Stimulated activated naive B cell treated with anti-CD40 and anti-IgM and Interleukin-4, amounts not matched to agents 10 μg/mL and 1 μg/mL and 100 μg/mL, for 72 hours (primary cell): ENCODE measurements around the gene AAMP.
A peak's percentile ranks its signal among the peaks of the same experiment; 100 is the strongest.
"Not testable (repeated sequence)": the region's sequence is repeated elsewhere in the genome, so short reads cannot be mapped to it uniquely, and the experiment has no call there.

Source experiments
- ATAC-seq, 2 donors: fragments of 150-1000 bp; cut with Tn5 transposase; replicated peaks; 2 replicates each; pipeline ENCODE4 v1.10.0; 2021; ENCODE audit warnings: moderate library complexity in 1 of 2
- DNase-seq: peaks from one replicate; pipeline ENCODE4 v3.0.0; 2021
- H3K27ac Mint-ChIP-seq: one replicate; pipeline ENCODE4 v1.8.0; 2022; ENCODE audit warnings: mild to moderate bottlenecking, mixed read lengths
- H3K27me3 Mint-ChIP-seq, 2 donors: one replicate each; pipeline ENCODE4 v1.8.0; 2022; ENCODE audit warnings: mixed read lengths in 2 of 2
- H3K36me3 Mint-ChIP-seq, 2 donors: one replicate each; pipeline ENCODE4 v1.8.0; 2022; ENCODE audit warnings: mixed read lengths in 2 of 2, mild to moderate bottlenecking in 1 of 2
- H3K4me1 Mint-ChIP-seq, 2 donors: one replicate each; pipeline ENCODE4 v1.8.0; 2022; ENCODE audit warnings: mixed read lengths in 2 of 2, mild to moderate bottlenecking in 1 of 2
- H3K4me3 Mint-ChIP-seq, 2 donors: one replicate each; pipeline ENCODE4 v1.8.0; 2022; ENCODE audit warnings: mild to moderate bottlenecking in 2 of 2, mixed read lengths in 2 of 2, moderate library complexity in 1 of 2
- H3K9me3 Mint-ChIP-seq, 2 donors: one replicate each; pipeline ENCODE4 v1.8.0; 2022; ENCODE audit warnings: mixed read lengths in 2 of 2, mild to moderate bottlenecking in 1 of 2

AAMP gene

GRCh38 chr2:218273214-218273907 lies 3.4 kb upstream of the AAMP start:
- peaks cover 40 to 68% of the 10 kb centered on the region in 2 donors for H3K4me1 Mint-ChIP-seq
- peak overlapping the region; percentile 86 for H3K27ac Mint-ChIP-seq
- H3K4me3 Mint-ChIP-seq, H3K9me3 Mint-ChIP-seq, DNase-seq, ATAC-seq, H3K27me3 Mint-ChIP-seq: not testable (repeated sequence)
- peaks cover 20 to 50% of the 10 kb centered on the region in 2 donors for H3K36me3 Mint-ChIP-seq

DNA sequence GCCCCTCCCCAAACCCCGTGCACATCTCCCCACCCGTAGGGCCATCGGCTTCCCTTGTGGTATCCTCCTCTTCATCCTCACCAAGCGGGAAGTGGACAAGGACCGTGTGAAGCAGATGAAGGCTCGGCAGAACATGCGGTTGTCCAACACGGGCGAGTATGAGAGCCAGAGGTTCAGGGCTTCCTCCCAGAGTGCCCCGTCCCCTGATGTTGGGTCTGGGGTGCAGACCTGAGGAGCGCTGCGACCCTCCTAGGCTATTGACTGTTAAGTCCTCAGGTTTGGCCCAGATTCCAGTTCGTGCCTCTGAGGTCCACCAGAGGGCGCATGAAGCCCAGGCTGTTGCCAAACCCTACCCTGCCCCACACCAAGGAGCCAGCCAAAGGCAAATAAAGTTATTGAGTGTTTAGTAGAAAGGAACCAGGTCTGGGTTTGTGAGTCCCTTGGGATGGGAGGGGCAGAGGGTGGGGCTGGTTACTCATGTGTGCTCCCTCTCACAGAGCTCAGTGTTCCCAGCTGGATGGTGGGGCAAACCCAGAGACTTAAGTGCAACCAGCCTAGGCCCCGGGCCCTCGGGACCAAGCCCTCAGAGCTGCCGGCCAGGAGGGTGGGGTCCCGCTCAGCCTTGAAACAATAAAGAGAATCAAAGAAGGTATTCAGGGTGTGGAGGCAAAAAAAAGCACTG lies 2.7 kb upstream of the AAMP start:
- H3K4me3 Mint-ChIP-seq: peak overlapping the region in 1 of 2 donors; percentile 32
- peaks cover 40 to 69% of the 10 kb centered on the region in 2 donors for H3K4me1 Mint-ChIP-seq
- H3K27ac Mint-ChIP-seq: peak overlapping the region; percentile 86

GRCh38 chr2:218271865-218272530 lies 2.1 kb upstream of the AAMP start:
- ATAC-seq (no peak), DNase-seq (no peak)
- peak overlapping the region; percentile 89 to 99 for H3K4me3 Mint-ChIP-seq
- H3K36me3 Mint-ChIP-seq: peaks cover 23 to 47% of the 10 kb centered on the region in 2 donors
- no peaks in the 10 kb centered on the region for H3K9me3 Mint-ChIP-seq
- H3K27me3 Mint-ChIP-seq: no peaks in the 10 kb centered on the region
- H3K4me1 Mint-ChIP-seq: peaks cover 45 to 70% of the 10 kb centered on the region in 2 donors
- H3K27ac Mint-ChIP-seq: peak overlapping the region; percentile 86

More for the DNA sequence above, 2.7 kb upstream of the AAMP start:
- DNase-seq: peak; percentile 77
- H3K9me3 Mint-ChIP-seq: no peaks in the 10 kb centered on the region
- peak; percentile 49 to 53 for ATAC-seq
- no peaks in the 10 kb centered on the region for H3K27me3 Mint-ChIP-seq
- H3K36me3 Mint-ChIP-seq: peaks cover 21 to 47% of the 10 kb centered on the region in 2 donors

DNA sequence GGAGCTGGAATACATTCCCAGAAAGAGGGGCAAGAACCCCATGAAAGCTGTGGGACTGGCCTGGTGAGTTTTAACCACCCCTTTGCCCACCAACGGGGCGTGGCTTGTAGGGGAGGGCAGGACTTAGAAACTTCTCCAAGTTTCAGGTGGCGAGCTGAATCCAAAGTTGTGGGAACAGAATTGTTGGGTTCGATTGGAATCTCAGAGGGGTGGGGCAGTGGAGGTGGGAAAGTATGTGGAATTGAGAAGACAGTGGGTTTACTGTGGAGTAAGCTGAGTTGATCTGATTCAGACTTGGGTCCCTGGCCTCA lies 1.5 kb upstream of the AAMP start:
- Mint-ChIP-seq H3K4me3 (peak overlapping the region; percentile 89 to 99), H3K27me3 (no peaks in the 10 kb centered on the region), H3K4me1 (peaks cover 48 to 69% of the 10 kb centered on the region in 2 donors), H3K9me3 (no peaks in the 10 kb centered on the region), H3K27ac (peak overlapping the region; percentile 42), H3K36me3 (peaks cover 23 to 46% of the 10 kb centered on the region in 2 donors)
- ATAC-seq (no peak), DNase-seq (no peak)

GRCh38 chr2:218270721-218271486 lies 967 bp upstream of the AAMP start:
- Mint-ChIP-seq H3K4me1 (peaks cover 48 to 69% of the 10 kb centered on the region in 2 donors), H3K27me3 (no peaks in the 10 kb centered on the region), H3K4me3 (peak overlapping the region; percentile 89 to 99), H3K36me3 (peaks cover 25 to 48% of the 10 kb centered on the region in 2 donors), H3K27ac (peak overlapping the region; percentile 98), H3K9me3 (no peaks in the 10 kb centered on the region)
- ATAC-seq (no peak), DNase-seq (no peak)

- Mint-ChIP-seq H3K4me3 (no peak overlapping the region), H3K27ac (no peak overlapping the region), H3K36me3 (peaks cover 40 to 53% of the 10 kb centered on the region in 2 donors), H3K27me3 (no peaks in the 10 kb centered on the region), H3K4me1 (peaks cover 44 to 70% of the 10 kb centered on the region in 2 donors), H3K9me3 (no peaks in the 10 kb centered on the region)
- no peak for ATAC-seq
- DNase-seq: no peak
Measured at GRCh38 chr2:218267259-218267658, 2.7 kb downstream of the AAMP start.

GRCh38 chr2:218266316-218266979 lies 3.5 kb downstream of the AAMP start:
- Mint-ChIP-seq H3K36me3 (peaks cover 40 to 48% of the 10 kb centered on the region in 2 donors), H3K27ac (no peak overlapping the region), H3K4me1 (peaks cover 41 to 70% of the 10 kb centered on the region in 2 donors), H3K27me3 (no peaks in the 10 kb centered on the region), H3K4me3 (no peak overlapping the region), H3K9me3 (no peaks in the 10 kb centered on the region)
- no peak for ATAC-seq
- DNase-seq: no peak

DNA sequence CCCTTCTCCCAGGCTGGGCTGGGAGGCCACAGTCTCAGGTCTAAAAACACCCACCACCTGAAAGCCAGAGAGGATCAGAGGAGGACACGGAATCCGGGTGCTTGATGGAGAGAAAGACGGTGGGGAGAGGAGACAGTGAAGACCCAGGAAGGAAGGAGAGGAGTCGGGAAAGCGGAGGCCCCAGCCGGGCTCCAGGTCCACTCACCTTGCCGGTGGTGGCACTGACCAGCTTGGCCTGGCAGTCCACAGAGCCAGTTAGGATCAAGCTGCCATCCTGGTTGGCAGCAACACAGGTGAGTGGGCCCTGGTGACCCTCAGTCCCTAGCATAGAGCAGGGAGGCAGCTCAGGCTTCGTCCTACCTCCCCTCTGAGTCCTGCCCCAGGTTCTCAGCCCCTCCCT lies 4.3 kb downstream of the AAMP start:
- ATAC-seq (no peak), DNase-seq (no peak)
- H3K27me3 Mint-ChIP-seq: no peaks in the 10 kb centered on the region
- peaks cover 40 to 51% of the 10 kb centered on the region in 2 donors for H3K36me3 Mint-ChIP-seq
- H3K4me3 Mint-ChIP-seq: no peak overlapping the region
- peaks cover 43 to 71% of the 10 kb centered on the region in 2 donors for H3K4me1 Mint-ChIP-seq
- no peaks in the 10 kb centered on the region for H3K9me3 Mint-ChIP-seq
- H3K27ac Mint-ChIP-seq: no peak overlapping the region

- ATAC-seq (no peak), DNase-seq (no peak)
- Mint-ChIP-seq H3K27ac (no peak overlapping the region), H3K4me1 (peaks cover 47 to 77% of the 10 kb centered on the region in 2 donors), H3K9me3 (no peaks in the 10 kb centered on the region), H3K4me3 (no peak overlapping the region), H3K27me3 (no peaks in the 10 kb centered on the region), H3K36me3 (peaks cover 40 to 51% of the 10 kb centered on the region in 2 donors)
Measured at GRCh38 chr2:218264773-218265561, 5.0 kb downstream of the AAMP start.

DNA sequence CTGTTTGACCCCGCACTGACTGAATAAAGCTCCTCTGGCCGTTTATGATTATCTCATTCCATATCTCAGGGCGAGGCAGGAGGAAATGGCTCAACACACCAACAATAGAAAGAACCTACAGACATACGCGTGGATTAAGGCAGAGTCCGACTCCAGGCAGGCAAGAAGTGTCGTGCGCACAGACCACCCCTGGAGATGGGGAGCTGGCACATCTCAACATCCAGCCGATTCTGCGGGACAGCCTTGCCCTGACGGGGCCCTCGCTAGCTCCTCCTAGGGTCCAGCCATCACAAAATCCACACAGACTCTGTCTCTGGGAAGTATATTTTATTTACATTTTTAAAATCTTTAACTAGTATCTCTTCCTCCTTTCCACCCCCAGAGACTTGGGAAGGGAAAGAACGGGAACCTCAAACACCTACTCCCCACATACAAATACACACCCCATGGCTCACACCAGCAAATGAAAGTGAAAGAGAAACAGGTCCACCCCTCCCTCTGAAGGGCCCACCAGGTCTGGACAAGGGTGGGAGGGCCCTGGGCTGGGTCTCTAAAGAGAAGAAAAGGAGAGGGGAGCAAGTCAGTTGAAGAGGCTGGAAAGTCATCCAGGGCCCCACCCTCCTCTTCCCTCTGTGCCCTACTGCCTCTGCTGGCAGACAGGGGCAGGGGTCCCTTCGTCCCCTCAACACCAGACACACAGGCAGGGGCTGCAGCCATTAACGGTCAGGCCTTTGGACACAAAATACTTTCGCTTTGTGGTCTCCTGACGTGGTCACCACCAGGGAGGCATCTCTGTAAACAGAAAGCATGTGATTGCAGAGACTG lies 5.9 kb downstream of the AAMP start:
- H3K4me1 Mint-ChIP-seq: peaks cover 52 to 80% of the 10 kb centered on the region in 2 donors
- H3K36me3 Mint-ChIP-seq: peaks cover 40 to 53% of the 10 kb centered on the region in 2 donors
- no peaks in the 10 kb centered on the region for H3K27me3 Mint-ChIP-seq
- H3K27ac Mint-ChIP-seq: no peak overlapping the region
- no peak overlapping the region for H3K4me3 Mint-ChIP-seq
- DNase-seq (no peak), ATAC-seq (no peak)
- H3K9me3 Mint-ChIP-seq: no peaks in the 10 kb centered on the region

DNA sequence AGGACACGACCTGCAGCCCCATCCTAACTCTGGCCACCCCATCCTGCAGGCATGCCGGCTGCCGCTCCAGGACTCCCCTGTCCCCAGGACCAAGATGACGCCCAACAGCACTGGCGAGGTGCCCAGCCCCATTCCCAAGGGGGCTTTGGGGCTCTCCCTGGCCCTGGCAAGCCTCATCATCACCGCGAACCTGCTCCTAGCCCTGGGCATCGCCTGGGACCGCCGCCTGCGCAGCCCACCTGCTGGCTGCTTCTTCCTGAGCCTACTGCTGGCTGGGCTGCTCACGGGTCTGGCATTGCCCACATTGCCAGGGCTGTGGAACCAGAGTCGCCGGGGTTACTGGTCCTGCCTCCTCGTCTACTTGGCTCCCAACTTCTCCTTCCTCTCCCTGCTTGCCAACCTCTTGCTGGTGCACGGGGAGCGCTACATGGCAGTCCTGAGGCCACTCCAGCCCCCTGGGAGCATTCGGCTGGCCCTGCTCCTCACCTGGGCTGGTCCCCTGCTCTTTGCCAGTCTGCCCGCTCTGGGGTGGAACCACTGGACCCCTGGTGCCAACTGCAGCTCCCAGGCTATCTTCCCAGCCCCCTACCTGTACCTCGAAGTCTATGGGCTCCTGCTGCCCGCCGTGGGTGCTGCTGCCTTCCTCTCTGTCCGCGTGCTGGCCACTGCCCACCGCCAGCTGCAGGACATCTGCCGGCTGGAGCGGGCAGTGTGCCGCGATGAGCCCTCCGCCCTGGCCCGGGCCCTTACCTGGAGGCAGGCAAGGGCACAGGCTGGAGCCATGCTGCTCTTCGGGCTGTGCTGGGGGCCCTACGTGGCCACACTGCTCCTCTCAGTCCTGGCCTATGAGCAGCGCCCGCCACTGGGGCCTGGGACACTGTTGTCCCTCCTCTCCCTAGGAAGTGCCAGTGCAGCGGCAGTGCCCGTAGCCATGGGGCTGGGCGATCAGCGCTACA lies 7.0 kb downstream of the AAMP start:
- H3K4me3 Mint-ChIP-seq: no peak overlapping the region
- H3K27ac Mint-ChIP-seq: peak overlapping the region; percentile 51
- H3K9me3 Mint-ChIP-seq: no peaks in the 10 kb centered on the region
- no peaks in the 10 kb centered on the region for H3K27me3 Mint-ChIP-seq
- DNase-seq (no peak), ATAC-seq (no peak)
- peaks cover 44 to 56% of the 10 kb centered on the region in 2 donors for H3K36me3 Mint-ChIP-seq
- peaks cover 56 to 88% of the 10 kb centered on the region in 2 donors for H3K4me1 Mint-ChIP-seq

GRCh38 chr2:218262237-218262600 lies 7.7 kb downstream of the AAMP start:
- H3K27ac Mint-ChIP-seq: no peak overlapping the region

More at GRCh38 chr2:218262237-218262600, 7.7 kb downstream of the AAMP start:
- DNase-seq (no peak), ATAC-seq (no peak)
- Mint-ChIP-seq H3K9me3 (no peaks in the 10 kb centered on the region), H3K4me3 (no peak overlapping the region), H3K36me3 (peaks cover 38 to 55% of the 10 kb centered on the region in 2 donors), H3K27me3 (no peaks in the 10 kb centered on the region), H3K4me1 (peaks cover 56 to 90% of the 10 kb centered on the region in 2 donors)
